ENCODE results near the gene RFC4. TPM values are rescaled to one million over a fixed set of nuclear protein-coding genes. Genes with fewer than 3 reads are reported as not detected.
"Not testable (repeated sequence)": the region's sequence is repeated elsewhere in the genome, so short reads cannot be mapped to it uniquely, and the experiment has no call there.

RFC4 gene, protein sequence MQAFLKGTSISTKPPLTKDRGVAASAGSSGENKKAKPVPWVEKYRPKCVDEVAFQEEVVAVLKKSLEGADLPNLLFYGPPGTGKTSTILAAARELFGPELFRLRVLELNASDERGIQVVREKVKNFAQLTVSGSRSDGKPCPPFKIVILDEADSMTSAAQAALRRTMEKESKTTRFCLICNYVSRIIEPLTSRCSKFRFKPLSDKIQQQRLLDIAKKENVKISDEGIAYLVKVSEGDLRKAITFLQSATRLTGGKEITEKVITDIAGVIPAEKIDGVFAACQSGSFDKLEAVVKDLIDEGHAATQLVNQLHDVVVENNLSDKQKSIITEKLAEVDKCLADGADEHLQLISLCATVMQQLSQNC
- 1 to 10 TPM; 6.6 to 7.8 TPM for total RNA-seq
- long read RNA-seq, partial matches to known transcripts: 1 of 7 reads
- long read RNA-seq, other reads (novel, unspliced or antisense): 0 of 7 reads

- DNase-seq: peak; percentile 83 to 93
- ATAC-seq: peak; percentile 99
- intact Hi-C loops (cut with DNase I, micrococcal nuclease): no loop called here
Observed at GRCh38 chr3:186806089-186807055, at the start of gene RFC4. Gene RFC4, minus strand, starts transcription at chr3:186806482. Its CDS starts 1,769 bp downstream, at chr3:186804713.

- intact Hi-C loops (cut with DNase I, micrococcal nuclease): loop anchor here in 1 of 2 donors (10.0 kb wide), 1 partner anchor 310 kb away; no protein-coding TSS in a partner anchor
- ATAC-seq (no peak), DNase-seq (no peak)
Observed at GRCh38 chr3:186854954-186855353, 48.7 kb upstream of the RFC4 start.

DNA sequence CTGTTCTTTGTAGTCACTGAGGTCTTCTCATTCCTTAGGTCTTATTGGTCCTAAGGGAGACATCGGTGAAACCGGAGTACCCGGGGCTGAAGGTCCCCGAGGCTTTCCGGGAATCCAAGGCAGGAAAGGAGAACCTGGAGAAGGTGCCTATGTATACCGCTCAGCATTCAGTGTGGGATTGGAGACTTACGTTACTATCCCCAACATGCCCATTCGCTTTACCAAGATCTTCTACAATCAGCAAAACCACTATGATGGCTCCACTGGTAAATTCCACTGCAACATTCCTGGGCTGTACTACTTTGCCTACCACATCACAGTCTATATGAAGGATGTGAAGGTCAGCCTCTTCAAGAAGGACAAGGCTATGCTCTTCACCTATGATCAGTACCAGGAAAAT, 47.9 kb upstream of the RFC4 start:
- DNase-seq (no peak), ATAC-seq (no peak)
- intact Hi-C loops (cut with DNase I, micrococcal nuclease): loop anchor here in 1 of 2 donors (10.0 kb wide), 1 partner anchor 311 kb away; no protein-coding TSS in a partner anchor

- intact Hi-C loops (cut with DNase I, micrococcal nuclease): loop anchor here in 1 of 2 donors (10.0 kb wide), 1 partner anchor 312 kb away; no protein-coding TSS in a partner anchor
- no peak for DNase-seq
- ATAC-seq: no peak
Observed at GRCh38 chr3:186852994-186853393, 46.7 kb upstream of the RFC4 start.

- intact Hi-C loops (cut with DNase I, micrococcal nuclease): loop anchor here in 1 of 2 donors (10.0 kb wide), 1 partner anchor 313 kb away; no protein-coding TSS in a partner anchor
- ATAC-seq, DNase-seq: not testable (repeated sequence)
Observed at GRCh38 chr3:186851835-186852234, 45.6 kb upstream of the RFC4 start.

DNA sequence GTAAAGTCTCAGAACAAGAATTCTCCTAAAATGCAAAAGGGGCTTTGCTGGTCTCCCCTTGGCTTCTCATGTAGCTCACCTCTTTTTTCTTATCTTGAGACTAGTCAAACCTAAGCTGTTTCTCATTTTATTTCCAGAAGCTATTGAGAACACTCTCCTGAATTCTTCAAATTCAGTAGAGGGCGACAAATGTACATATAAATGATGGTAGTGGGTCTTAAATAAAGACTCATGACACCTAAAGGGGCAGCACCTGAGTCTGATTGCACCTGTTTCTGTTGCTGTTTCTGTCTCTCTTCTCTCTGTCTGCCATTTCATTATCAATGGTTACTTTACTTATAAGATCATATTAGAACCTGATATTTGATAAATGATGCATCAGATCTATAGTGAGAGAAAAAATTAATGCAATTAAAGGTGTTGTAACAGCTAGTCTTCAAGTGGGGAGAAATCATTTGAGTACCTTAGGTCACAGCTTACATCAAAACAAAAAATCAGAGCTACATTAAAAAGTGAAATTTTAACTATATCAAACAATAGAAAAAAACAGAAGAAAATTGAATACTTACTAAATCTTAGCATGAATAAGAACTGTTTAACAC, 43.2 kb upstream of the RFC4 start:
- DNase-seq: no peak
- peak; percentile 47 for ATAC-seq
- intact Hi-C loops (cut with DNase I, micrococcal nuclease): no loop called here

- intact Hi-C loops (cut with DNase I, micrococcal nuclease): no loop called here
- ATAC-seq (no peak), DNase-seq (no peak)
Observed at GRCh38 chr3:186847437-186847836, 41.2 kb upstream of the RFC4 start.

GRCh38 chr3:186845756-186846155, 39.5 kb upstream of the RFC4 start:
- intact Hi-C loops (cut with DNase I, micrococcal nuclease): no loop called here
- ATAC-seq: no peak
- no peak for DNase-seq

GRCh38 chr3:186844908-186845307, 38.6 kb upstream of the RFC4 start:
- intact Hi-C loops (cut with DNase I, micrococcal nuclease): no loop called here
- DNase-seq (no peak), ATAC-seq (no peak)

DNA sequence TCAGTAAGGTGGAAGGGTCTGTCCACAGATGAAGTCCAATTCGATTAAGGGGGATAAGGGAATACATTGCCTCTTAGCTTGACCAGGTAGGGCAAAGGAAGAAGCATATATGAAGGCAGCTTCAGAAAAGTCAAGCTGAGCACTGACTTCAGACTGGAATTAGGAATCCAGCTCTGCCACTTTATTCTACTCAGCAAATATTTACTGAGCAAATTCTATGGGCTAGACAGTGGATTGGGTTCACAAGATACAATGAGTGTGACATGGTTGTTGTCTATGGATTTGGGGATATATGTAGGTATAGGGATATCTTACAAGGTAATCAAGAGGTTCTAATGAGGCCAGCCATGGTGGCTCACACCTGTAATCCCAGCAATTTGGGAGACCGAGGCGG, 36.8 kb upstream of the RFC4 start:
- ATAC-seq: no peak
- no peak for DNase-seq
- intact Hi-C loops (cut with DNase I, micrococcal nuclease): no loop called here

DNA sequence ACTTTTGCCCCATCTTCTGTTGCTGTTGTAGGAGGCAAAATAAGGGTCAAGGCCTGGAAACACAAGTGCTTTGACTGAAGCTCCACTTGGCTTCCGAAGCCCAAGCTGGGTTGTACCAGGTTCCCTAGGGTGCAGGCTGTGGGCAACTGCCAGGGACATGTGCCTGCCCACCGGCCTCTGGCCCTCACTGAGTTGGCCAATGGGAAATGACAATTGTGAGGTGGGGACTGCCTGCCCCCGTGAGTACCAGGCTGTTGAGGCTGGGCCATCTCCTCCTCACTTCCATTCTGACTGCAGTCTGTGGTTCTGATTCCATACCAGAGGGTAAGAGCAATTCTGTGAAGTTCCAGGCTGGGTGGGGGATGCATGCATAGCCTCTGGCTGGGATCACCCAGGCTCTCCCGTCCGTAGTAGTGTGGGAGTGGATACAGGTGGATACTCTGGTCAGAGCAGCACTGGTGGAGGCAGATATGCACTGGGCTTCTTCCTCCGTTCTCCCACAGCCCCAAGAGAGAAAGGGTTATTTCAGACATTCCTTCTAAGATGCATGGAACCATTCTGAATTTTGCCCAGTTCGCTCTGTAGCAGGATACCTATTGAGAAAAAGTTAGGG, 36.2 kb upstream of the RFC4 start, which contains the start of gene ADIPOQ:
Gene ADIPOQ, plus strand, starts transcription at position 285 of the 613 bp plus-strand sequence. CDS start 10,349 bp downstream, outside the sequence.
- ATAC-seq (no peak), DNase-seq (no peak)

DNA sequence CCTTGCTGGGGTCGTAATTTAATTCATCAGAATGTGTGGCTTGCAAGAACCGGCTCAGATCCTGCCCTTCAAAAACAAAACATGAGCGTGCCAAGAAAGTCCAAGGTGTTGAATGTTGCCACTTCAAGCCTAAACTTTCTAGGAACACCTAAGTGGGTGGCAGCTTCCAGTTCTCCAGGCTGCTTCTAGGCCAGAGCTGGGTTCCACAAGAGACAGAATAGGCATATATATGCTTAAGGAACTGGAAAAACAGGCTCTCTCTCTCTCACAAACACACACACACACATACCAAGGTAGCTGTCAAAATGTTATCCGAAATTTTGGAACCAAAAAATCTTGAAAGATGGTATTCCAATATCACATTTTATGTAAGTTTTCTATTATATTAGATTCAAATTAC, 35.3 kb upstream of the RFC4 start:
- DNase-seq (no peak), ATAC-seq (no peak)
- intact Hi-C loops (cut with DNase I, micrococcal nuclease): no loop called here

More for the DNA sequence above, 36.2 kb upstream of the RFC4 start, which contains the start of gene ADIPOQ:
- intact Hi-C loops (cut with DNase I, micrococcal nuclease): no loop called here

DNA sequence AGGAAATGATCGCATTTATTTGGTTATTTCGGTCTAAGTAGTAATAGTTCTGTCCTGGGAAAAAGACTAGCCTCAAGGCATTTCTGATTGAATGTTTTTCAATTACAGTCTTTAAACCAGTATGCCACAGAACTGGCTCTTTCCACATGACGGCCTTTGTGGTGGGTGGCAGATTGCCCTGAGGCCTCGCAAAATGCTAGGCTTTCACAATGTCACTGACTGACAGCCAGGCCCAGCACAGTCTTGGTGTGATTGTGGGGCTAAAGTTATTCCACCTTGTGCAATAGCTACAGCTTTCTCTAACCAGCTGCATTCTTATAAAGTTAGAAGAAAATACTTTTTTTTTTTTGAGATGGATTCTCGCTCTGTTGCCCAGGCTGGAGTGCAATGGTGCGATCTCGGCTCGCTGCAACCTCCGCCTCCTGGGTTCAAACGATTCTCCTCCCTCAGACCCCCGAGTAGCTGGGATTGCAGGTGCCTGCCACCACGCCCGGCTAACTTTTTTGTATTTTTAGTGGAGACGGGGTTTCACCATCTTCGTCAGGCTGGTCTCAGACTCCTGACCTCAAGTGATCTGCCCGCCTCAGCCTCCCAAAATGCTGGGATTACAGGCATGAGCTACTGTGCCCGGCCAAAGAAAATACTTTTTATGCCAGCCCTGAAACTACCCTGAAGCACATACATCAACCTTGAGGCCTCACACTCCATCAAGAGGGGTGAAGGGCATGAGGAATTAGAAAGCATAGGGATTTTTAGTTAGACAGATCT, 33.8 kb upstream of the RFC4 start:
- intact Hi-C loops (cut with DNase I, micrococcal nuclease): no loop called here
- no peak for ATAC-seq
- DNase-seq: no peak

DNA sequence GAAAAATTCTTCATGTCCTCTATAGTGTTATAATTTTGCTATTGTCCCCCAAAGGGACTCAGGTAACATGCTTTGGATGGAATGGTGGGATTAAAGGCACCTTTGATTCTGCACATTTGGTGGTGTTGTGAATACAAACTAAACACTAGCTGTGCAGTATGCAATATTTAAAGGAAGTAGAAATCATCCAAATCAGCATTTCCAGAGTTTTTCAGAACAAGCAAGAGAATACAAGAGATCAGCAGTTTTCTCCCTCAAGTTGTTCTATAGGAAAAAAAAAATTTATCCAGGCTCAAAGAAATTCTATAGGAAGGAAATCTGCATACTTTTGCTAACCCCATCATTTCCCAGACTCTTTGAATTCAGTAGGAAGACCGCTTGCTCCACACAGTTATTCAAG, 26.0 kb upstream of the RFC4 start:
- intact Hi-C loops (cut with DNase I, micrococcal nuclease): no loop called here
- ATAC-seq (no peak), DNase-seq (no peak)

- intact Hi-C loops (cut with DNase I, micrococcal nuclease): no loop called here
Observed at GRCh38 chr3:186831798-186832197, 25.5 kb upstream of the RFC4 start.

DNA sequence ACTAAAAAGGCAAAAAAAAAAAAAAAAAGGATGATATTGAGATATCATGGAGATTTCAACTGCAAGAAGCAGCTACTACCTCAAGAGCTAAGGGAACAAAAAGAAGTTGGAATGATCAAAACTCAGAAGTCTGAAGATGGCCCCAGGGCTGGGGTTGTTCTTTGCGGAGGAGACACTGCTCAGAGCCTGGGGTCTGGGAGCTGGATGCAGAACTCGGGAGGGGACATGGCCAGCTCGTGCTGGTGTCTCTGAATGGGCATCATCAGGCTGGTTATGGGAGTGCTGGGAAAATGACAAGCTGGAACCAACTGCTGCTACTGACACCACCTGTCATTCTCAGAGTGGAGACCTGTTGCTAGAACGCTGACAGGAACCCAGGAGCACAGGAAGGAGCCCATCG, 22.1 kb upstream of the RFC4 start:
- no peak for DNase-seq
- intact Hi-C loops (cut with DNase I, micrococcal nuclease): loop anchor here in 1 of 2 donors (10.0 kb wide), 1 partner anchor 214 kb away; the partner anchor contains the start of gene AHSG
- ATAC-seq: no peak

More at GRCh38 chr3:186831798-186832197, 25.5 kb upstream of the RFC4 start:
- DNase-seq (no peak), ATAC-seq (no peak)

Data from left colon (tissue), 2 donors.